HG03432 (cell line): ENCODE results near the gene MKKS.

Experiments
- ATAC-seq: cut with Tn5 transposase; IDR thresholded peaks from one replicate; pipeline ENCODE4 v1.9.1; 2021; ENCODE audit warnings: mild to moderate bottlenecking, moderate library complexity; ENCODE audit not compliant: unreplicated experiment

Gene MKKS

GRCh38 chr20:10453241-10453640 lies 19.2 kb upstream of the MKKS start:
- peak; percentile 94 for ATAC-seq

- ATAC-seq = no peak
Measured at GRCh38 chr20:10449270-10449669, 15.2 kb upstream of the MKKS start.

- ATAC-seq = no peak
Measured at GRCh38 chr20:10448270-10449156, 14.5 kb upstream of the MKKS start.

- ATAC-seq = peak; percentile 98
Measured at GRCh38 chr20:10447028-10447427, 13.0 kb upstream of the MKKS start.

DNA sequence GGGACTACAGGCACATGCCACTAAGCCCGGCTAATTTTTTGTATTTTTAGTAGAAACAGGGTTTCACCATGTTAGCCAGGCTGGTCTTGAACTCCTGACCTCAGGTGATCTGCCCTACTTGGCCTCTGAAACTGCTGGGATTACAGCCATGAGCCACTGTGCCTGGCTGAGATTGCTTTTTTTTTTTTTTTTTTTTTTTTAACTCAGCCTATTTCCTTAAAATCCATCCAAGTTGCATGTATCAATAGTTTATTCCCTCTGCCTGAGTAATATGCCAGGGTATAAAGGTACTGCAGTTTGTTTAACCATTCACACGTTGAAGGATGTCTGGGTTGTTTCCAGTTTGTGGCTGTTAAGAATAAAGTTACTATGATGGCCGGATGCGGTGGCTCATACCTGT lies 11.7 kb upstream of the MKKS start:
- ATAC-seq = no peak

GRCh38 chr20:10443936-10444335 lies 9.9 kb upstream of the MKKS start:
- ATAC-seq = no peak

GRCh38 chr20:10438217-10438616 lies 4.2 kb upstream of the MKKS start:
- no peak for ATAC-seq

GRCh38 chr20:10436053-10436699 lies 2.2 kb upstream of the MKKS start:
- no peak for ATAC-seq

- peak; percentile 63 for ATAC-seq
Measured at GRCh38 chr20:10434832-10435812, 1.1 kb upstream of the MKKS start, which contains the start of gene SLX4IP. TSS of gene SLX4IP (plus strand) at chr20:10435305. CDS start at chr20:10458205, 22,900 bp downstream.

DNA sequence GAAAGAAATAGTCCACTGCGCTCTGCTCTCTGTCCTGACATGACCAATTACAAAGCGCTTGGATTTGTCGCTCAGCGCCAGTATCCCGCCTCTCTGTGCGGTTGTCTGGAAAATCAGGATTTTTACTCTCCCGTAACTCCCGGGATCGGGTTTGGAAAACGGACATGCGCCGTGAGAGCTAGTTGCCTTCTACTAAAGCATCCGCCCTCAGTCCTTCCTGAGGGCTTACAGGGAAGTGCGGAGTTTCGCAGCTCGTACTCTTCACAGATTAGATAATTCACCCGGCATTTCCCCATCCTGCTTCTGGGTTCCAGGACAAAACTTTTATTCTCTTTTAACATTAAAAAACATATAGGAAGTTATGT lies 427 bp upstream of the MKKS start:
- peak; percentile 43 for ATAC-seq

DNA sequence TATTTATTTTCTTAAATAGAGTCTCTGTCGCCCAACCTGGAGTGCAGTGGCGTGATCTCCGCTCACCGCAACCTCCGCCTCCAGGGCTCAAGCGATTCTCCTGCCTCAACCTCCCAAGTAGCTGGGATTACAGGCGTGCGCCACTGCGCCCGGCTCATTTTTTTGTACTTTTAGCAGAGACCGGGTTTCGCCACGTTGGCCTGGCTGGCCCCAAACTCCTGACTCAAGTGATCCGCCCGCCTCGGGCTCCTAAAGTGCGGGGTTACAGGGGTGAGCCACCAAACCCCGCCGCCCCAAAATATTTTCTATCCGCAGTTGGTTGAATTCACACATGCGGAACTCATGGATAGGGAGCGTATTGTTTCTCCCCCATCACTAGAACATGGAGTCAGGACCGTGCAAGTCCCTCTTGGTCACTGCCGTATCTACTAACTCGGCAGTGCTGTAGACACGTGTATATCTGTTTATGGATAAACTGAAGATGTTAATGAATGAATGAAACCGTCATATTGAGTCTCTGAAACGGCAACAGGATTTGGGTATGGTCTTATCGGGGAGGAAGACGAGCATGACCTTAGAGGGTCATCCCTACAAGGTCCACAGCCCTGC lies 904 bp downstream of the MKKS start:
- ATAC-seq = no peak

GRCh38 chr20:10432079-10432478 lies 1.9 kb downstream of the MKKS start:
- ATAC-seq = no peak

- no peak for ATAC-seq
Measured at GRCh38 chr20:10430704-10431103, 3.3 kb downstream of the MKKS start.

DNA sequence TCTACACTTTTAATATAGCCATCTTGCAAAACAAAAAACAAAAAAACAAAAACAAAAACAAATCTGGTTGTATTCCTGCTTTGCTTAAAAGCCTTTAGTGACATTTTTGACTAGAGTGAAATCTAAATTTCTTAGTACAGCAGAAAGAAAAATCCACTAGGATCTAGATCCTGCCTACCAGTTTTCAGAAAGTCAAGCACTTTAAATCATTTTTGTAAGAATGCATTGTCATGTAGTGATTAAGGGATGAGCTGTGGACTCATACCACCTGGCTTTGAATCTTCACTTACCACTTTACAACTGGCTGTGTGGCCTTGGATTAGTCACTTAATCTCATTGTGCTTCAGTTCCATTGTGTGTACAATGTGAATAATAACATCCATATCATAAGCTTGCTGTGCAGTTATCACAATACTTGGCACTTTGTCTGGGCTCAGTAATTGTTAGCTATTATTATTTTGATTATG lies 4.0 kb downstream of the MKKS start:
- ATAC-seq = no peak

GRCh38 chr20:10429443-10429981 lies 4.5 kb downstream of the MKKS start:
- no peak for ATAC-seq

- ATAC-seq = peak; percentile 42
Measured at GRCh38 chr20:10428008-10428407, 6.0 kb downstream of the MKKS start.

GRCh38 chr20:10427060-10427692 lies 6.8 kb downstream of the MKKS start:
- no peak for ATAC-seq

- peak; percentile 62 for ATAC-seq
Measured at GRCh38 chr20:10423735-10424134, 10.3 kb downstream of the MKKS start.

- no peak for ATAC-seq
Measured at GRCh38 chr20:10419550-10420133, 14.4 kb downstream of the MKKS start.
